GM23248 (cell line): ENCODE results near the gene TMEM95.

Experiments
- EZH2 ChIP-seq: fragments of 200-600 bp; sonication (generic); IDR thresholded peaks from 2 replicates; pipeline ENCODE4 v1.6.1; 2018; ENCODE audit warnings: antibody characterized with exemption, mild to moderate bottlenecking; ENCODE audit not compliant: insufficient read depth, poor library complexity, severe bottlenecking
- EZH2phosphoT487 ChIP-seq: fragments of 200-600 bp; sonication (generic); IDR thresholded peaks from 2 replicates; pipeline ENCODE4 v1.6.1; 2018; ENCODE audit warnings: antibody characterized with exemption, moderate library complexity, mild to moderate bottlenecking, low read depth; ENCODE audit not compliant: insufficient read depth

DNA sequence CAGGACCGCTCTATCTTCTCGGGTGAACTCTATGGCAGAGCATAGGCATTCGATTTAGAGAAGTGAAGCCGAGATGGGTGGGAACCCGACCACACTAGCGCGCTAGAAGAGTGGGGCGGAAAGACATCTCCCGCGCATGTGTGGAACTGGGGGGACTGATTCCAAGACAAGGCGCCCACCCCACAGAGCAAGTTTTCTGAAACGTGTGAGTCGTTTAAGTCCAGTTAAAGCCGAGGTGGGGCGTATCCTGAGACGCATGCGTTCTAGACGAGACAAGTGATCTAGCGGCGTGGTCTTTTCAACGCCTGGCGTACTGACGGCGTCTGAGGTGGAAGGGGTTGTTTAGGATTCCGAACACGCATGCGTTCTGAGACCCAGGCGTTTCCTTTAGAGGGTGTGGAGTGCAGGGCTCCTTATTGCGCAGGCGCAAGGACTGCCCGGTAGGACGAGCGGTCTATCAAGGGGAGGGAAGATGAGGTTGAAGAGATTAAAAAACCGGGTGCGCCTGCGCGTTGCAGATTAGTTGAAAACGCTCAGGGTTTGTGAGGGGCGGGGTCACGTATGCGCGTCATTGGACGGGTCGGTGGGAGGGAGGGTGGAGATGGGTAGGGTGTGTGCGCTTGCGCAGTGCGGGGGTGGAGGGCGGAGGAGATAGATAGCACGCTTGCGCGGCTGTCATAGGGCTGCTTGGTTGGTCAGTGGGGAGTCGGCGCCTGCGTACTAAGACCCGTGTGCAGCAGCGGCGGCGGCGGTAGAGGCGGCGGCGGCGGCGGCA is 47.9 kb upstream of the TMEM95 start, which contains the start of gene EIF5A:
- no peak for TF ChIP-seq EZH2
- TF ChIP-seq EZH2phosphoT487 = no peak
